Measurements from ENCODE around the gene GABRR3. TPM values are rescaled to one million over a fixed set of nuclear protein-coding genes. Genes with fewer than 3 reads are reported as not detected.

Gene GABRR3
- total RNA-seq, 1 experiment from 2014 or later: not detected

DNA sequence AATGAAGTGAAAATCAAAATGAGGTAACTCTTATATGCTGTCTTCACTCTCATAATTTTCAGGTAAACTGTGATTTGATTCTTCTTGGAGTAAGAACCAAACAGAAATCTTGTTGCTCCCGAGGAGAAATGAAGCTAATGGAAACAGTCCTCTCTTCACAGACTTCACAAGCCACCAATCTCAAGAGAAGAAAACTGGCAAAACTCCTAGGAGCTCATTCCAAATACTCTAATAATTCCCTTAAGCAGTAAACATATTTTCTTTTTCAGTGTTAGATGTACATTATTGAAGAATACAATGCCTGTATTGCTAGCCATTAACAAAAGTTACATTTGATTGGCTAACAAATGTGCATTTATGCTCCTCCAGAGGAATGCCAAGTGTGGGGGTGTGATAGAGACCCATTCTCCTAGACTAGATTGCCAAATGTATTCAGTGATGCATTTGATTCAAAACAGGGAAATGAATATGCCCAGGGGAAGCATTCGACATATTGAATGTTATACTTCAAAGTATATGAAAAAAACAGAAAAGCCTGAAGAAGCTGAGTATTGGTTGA lies 51.1 kb downstream of the GABRR3 start:
- TF ChIP-seq, protein P1, sequence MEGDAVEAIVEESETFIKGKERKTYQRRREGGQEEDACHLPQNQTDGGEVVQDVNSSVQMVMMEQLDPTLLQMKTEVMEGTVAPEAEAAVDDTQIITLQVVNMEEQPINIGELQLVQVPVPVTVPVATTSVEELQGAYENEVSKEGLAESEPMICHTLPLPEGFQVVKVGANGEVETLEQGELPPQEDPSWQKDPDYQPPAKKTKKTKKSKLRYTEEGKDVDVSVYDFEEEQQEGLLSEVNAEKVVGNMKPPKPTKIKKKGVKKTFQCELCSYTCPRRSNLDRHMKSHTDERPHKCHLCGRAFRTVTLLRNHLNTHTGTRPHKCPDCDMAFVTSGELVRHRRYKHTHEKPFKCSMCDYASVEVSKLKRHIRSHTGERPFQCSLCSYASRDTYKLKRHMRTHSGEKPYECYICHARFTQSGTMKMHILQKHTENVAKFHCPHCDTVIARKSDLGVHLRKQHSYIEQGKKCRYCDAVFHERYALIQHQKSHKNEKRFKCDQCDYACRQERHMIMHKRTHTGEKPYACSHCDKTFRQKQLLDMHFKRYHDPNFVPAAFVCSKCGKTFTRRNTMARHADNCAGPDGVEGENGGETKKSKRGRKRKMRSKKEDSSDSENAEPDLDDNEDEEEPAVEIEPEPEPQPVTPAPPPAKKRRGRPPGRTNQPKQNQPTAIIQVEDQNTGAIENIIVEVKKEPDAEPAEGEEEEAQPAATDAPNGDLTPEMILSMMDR (IDR thresholded peaks at IDR 0.05; ENCODE audit: unreplicated experiment): no peak
- no peaks in the 10 kb centered on the region for H3K27me3 Mint-ChIP-seq (ENCODE audit: unreplicated experiment)
- H3K36me3 Mint-ChIP-seq (ENCODE audit: insufficient read depth, unreplicated experiment): no peaks in the 10 kb centered on the region
- intact Hi-C loops (cut with micrococcal nuclease; ENCODE audit: unreplicated experiment): no loop called here
- H3K4me3 Mint-ChIP-seq (ENCODE audit: low read depth, unreplicated experiment): no peak overlapping the region
- no peak overlapping the region for H3K27ac Mint-ChIP-seq (ENCODE audit: unreplicated experiment)
- CTCF ChIA-PET: interaction anchor here (0.6 kb wide), 1 partner anchor 19 kb away, joined by 7 read pairs; no protein-coding TSS in a partner anchor
- H3K4me1 Mint-ChIP-seq (ENCODE audit: low read depth, unreplicated experiment): peaks cover 14% of the 10 kb centered on the region
- no TSS peak for BruUV-seq (replicated peaks)
- DNase-seq: no peak
- peaks cover 3% of the 10 kb centered on the region for H3K9me3 Mint-ChIP-seq (ENCODE audit: low read depth, unreplicated experiment)

DNA sequence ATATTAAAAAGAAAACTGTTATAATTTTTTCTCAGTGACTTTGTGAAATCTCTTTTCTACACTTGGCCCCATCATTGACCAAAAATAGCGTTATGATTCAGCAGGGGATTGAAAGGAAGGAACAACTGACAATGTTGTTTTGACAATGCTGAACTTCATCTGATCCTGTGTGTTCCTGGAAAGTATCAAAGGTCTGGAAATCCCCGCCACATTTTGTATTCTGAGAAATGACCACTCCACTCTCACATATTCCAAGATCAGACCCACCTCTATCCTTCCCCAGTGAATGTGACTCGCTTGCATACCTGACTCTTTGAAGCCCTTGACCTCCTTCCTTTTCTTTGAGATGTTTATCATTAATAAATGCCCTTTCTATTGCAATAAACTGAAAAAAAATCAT lies 53.2 kb downstream of the GABRR3 start:
- H3K9me3 Mint-ChIP-seq (ENCODE audit: low read depth, unreplicated experiment): no peaks in the 10 kb centered on the region
- no TSS peak for BruUV-seq (replicated peaks)
- H3K4me1 Mint-ChIP-seq (ENCODE audit: low read depth, unreplicated experiment): peaks cover 14% of the 10 kb centered on the region
- DNase-seq: no peak
- H3K27me3 Mint-ChIP-seq (ENCODE audit: unreplicated experiment): no peaks in the 10 kb centered on the region
- TF ChIP-seq, protein P1 (IDR thresholded peaks at IDR 0.05; ENCODE audit: unreplicated experiment): no peak
- no peak overlapping the region for H3K27ac Mint-ChIP-seq (ENCODE audit: unreplicated experiment)
- intact Hi-C loops (cut with micrococcal nuclease; ENCODE audit: unreplicated experiment): no loop called here
- H3K36me3 Mint-ChIP-seq (ENCODE audit: insufficient read depth, unreplicated experiment): no peaks in the 10 kb centered on the region
- CTCF ChIA-PET: no interaction called here
- H3K4me3 Mint-ChIP-seq (ENCODE audit: low read depth, unreplicated experiment): no peak overlapping the region

DNA sequence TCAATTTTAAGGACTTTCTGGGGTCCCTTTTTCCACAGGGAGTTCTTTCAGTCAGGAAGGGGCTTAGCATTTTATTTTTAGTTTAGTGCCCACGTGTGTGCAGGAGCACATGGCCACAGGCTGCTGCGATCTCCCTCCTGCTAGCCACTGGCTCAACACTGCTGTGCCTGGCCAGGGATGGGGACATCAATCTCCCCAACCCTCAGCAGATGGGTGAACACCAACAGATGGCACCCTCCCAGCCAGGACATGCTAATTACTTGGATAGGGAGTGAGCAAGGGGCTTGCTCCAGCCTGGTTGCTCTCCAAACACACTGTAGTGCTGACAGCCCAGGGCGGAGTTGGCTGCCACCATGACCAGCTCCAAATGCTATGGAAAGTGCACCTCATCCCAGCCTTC lies 55.5 kb downstream of the GABRR3 start:
- Mint-ChIP-seq H3K27ac (ENCODE audit: unreplicated experiment) (no peak overlapping the region), H3K4me3 (ENCODE audit: low read depth, unreplicated experiment) (no peak overlapping the region), H3K9me3 (ENCODE audit: low read depth, unreplicated experiment) (no peaks in the 10 kb centered on the region), H3K4me1 (ENCODE audit: low read depth, unreplicated experiment) (peaks cover 14% of the 10 kb centered on the region), H3K36me3 (ENCODE audit: insufficient read depth, unreplicated experiment) (no peaks in the 10 kb centered on the region), H3K27me3 (ENCODE audit: unreplicated experiment) (no peaks in the 10 kb centered on the region)
- intact Hi-C loops (cut with micrococcal nuclease; ENCODE audit: unreplicated experiment): no loop called here
- no peak for DNase-seq
- CTCF ChIA-PET: no interaction called here
- no TSS peak for BruUV-seq (replicated peaks)
- TF ChIP-seq, protein P1 (IDR thresholded peaks at IDR 0.05; ENCODE audit: unreplicated experiment): no peak

DNA sequence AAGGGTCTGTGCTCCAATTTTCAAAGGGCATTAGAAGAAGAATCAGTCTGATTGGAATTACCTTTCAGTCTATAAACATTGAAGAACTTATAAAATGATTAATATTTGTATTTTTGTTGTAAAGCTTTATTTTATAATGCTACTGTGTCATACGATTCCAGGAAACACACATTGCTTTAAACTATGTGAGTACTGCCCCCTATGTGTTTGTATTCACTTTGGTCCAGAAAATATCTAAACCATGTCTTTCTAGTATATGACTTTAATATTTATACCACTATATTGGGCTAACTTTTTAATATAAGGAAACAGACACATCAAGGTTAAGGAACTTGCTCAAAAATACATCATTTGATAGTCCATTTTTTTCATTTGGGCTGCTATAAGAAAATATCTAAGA lies 59.6 kb downstream of the GABRR3 start:
- no peak for DNase-seq
- intact Hi-C loops (cut with micrococcal nuclease; ENCODE audit: unreplicated experiment): no loop called here
- H3K4me3 Mint-ChIP-seq (ENCODE audit: low read depth, unreplicated experiment): no peak overlapping the region

More for the DNA sequence above, 59.6 kb downstream of the GABRR3 start:
- H3K4me1 Mint-ChIP-seq (ENCODE audit: low read depth, unreplicated experiment): peaks cover 7% of the 10 kb centered on the region
- H3K27ac Mint-ChIP-seq (ENCODE audit: unreplicated experiment): no peak overlapping the region
- H3K27me3 Mint-ChIP-seq (ENCODE audit: unreplicated experiment): no peaks in the 10 kb centered on the region
- TF ChIP-seq, protein P1 (IDR thresholded peaks at IDR 0.05; ENCODE audit: unreplicated experiment): no peak
- no peaks in the 10 kb centered on the region for H3K9me3 Mint-ChIP-seq (ENCODE audit: low read depth, unreplicated experiment)
- no TSS peak for BruUV-seq (replicated peaks)
- CTCF ChIA-PET: no interaction called here
- H3K36me3 Mint-ChIP-seq (ENCODE audit: insufficient read depth, unreplicated experiment): peaks cover 9% of the 10 kb centered on the region

Measured in Calu3 (cell line).